Activated gamma-delta T cell treated with Interleukin-2 at 50 U/mL for 16 hours (primary cell): ENCODE data around the gene CDK12.

ENCODE experiments used
- DNase-seq: peaks from one replicate; pipeline ENCODE4 v3.0.0-alpha.2; 2020

Gene CDK12

GRCh38 chr17:39551879-39552278 lies 90.6 kb downstream of the CDK12 start:
- no peak for DNase-seq

GRCh38 chr17:39553341-39553945 lies 92.2 kb downstream of the CDK12 start:
- DNase-seq, result no peak

GRCh38 chr17:39555368-39555767 lies 94.1 kb downstream of the CDK12 start:
- DNase-seq, result no peak

- DNase-seq, result no peak
These were observed 95.1 kb downstream of the CDK12 start for GRCh38 chr17:39556423-39556822.

- no peak for DNase-seq
These were observed 101.1 kb downstream of the CDK12 start for GRCh38 chr17:39562395-39562794.

GRCh38 chr17:39562976-39563375 lies 101.7 kb downstream of the CDK12 start:
- DNase-seq, result no peak

- no peak for DNase-seq
These were observed 102.2 kb downstream of the CDK12 start for GRCh38 chr17:39563476-39563875.

GRCh38 chr17:39564211-39564848 lies 103.0 kb downstream of the CDK12 start:
- no peak for DNase-seq

- DNase-seq, result no peak
These were observed 105.0 kb downstream of the CDK12 start for GRCh38 chr17:39566094-39566850.

GRCh38 chr17:39568702-39569101 lies 107.4 kb downstream of the CDK12 start:
- no peak for DNase-seq

- DNase-seq, result no peak
These were observed 107.8 kb downstream of the CDK12 start for GRCh38 chr17:39569126-39569525.

GRCh38 chr17:39572121-39572520 lies 110.8 kb downstream of the CDK12 start:
- DNase-seq, result no peak

- peak; percentile 6 for DNase-seq
These were observed 112.4 kb downstream of the CDK12 start for GRCh38 chr17:39573447-39574298.

GRCh38 chr17:39576187-39576586 lies 114.9 kb downstream of the CDK12 start:
- no peak for DNase-seq

- DNase-seq, result no peak
These were observed 117.0 kb downstream of the CDK12 start for GRCh38 chr17:39578272-39578671.

- no peak for DNase-seq
These were observed 118.2 kb downstream of the CDK12 start for GRCh38 chr17:39579318-39580081.

GRCh38 chr17:39580082-39580468 lies 118.8 kb downstream of the CDK12 start:
- DNase-seq, result no peak

GRCh38 chr17:39581071-39581758 lies 119.9 kb downstream of the CDK12 start:
- no peak for DNase-seq

GRCh38 chr17:39581759-39582085 lies 120.4 kb downstream of the CDK12 start:
- no peak for DNase-seq

GRCh38 chr17:39582658-39583057 lies 121.4 kb downstream of the CDK12 start:
- DNase-seq, result no peak
